Measurements from ENCODE around the gene BPI.

BPI gene

GRCh38 chr20:38324159-38324558 lies 20.2 kb downstream of the BPI start:
- no peak overlapping the region for H3K4me2 ChIP-seq (ENCODE audit: low read length)
- H3K4me3 ChIP-seq (ENCODE audit: low read depth, low read length), result no peak overlapping the region
- no peaks in the 10 kb centered on the region for H3K9me3 ChIP-seq (ENCODE audit: insufficient read depth, low read depth, low read length)
- H3K23ac ChIP-seq (ENCODE audit: low read length), result no peak overlapping the region
- H3K4me1 ChIP-seq (ENCODE audit: control insufficient read depth in 1 of 2, insufficient read depth in 2 of 2, low read length in 2 of 2), result peaks cover 0 to 2% of the 10 kb centered on the region in 2 experiments
- H3K79me1 ChIP-seq (ENCODE audit: low read length), result no peaks in the 10 kb centered on the region
- no peaks in the 10 kb centered on the region for H3K79me2 ChIP-seq (ENCODE audit: control insufficient read depth, insufficient read depth, low read length, poor library complexity)
- H3K36me3 ChIP-seq (ENCODE audit: control insufficient read depth in 1 of 2, insufficient read depth in 2 of 2, low read length in 2 of 2), result no peaks in the 10 kb centered on the region
- H2AK5ac ChIP-seq (ENCODE audit: low read length), result no peak overlapping the region
- no peak overlapping the region for H3K14ac ChIP-seq (ENCODE audit: low read length)
- H3K27ac ChIP-seq (ENCODE audit: low read depth, low read length), result no peak overlapping the region
- H2BK120ac ChIP-seq (ENCODE audit: insufficient read depth, low read length, poor library complexity), result no peak overlapping the region
- no peak for DNase-seq
- H4K91ac ChIP-seq (ENCODE audit: low read depth, low read length), result no peak overlapping the region
- no peak overlapping the region for H3K4ac ChIP-seq (ENCODE audit: low read depth, low read length)
- no CpG with 5 or more reads among the region's 3 CpGs for WGBS (ENCODE audit: extremely low coverage, insufficient coverage, insufficient read length)
- H2BK5ac ChIP-seq (ENCODE audit: low read depth, low read length, poor library complexity), result no peak overlapping the region
- no peak overlapping the region for H3K18ac ChIP-seq (ENCODE audit: low read length)
- H4K8ac ChIP-seq (ENCODE audit: low read depth, low read length), result no peak overlapping the region
- no peak overlapping the region for H3K9ac ChIP-seq (ENCODE audit: low read length)
- no peak overlapping the region for H2AFZ ChIP-seq (ENCODE audit: insufficient read depth, low read length, poor library complexity)
- no peak overlapping the region for H4K12ac ChIP-seq (ENCODE audit: low read depth, low read length)
- H2BK12ac ChIP-seq (ENCODE audit: low read length), result no peak overlapping the region
- no peaks in the 10 kb centered on the region for H3K27me3 ChIP-seq (ENCODE audit: insufficient read depth, low read length)

- Histone ChIP-seq H2BK120ac (ENCODE audit: insufficient read depth, low read length, poor library complexity) (no peak overlapping the region), H3K4me3 (ENCODE audit: low read depth, low read length) (no peak overlapping the region), H2BK5ac (ENCODE audit: low read depth, low read length, poor library complexity) (no peak overlapping the region), H3K18ac (ENCODE audit: low read length) (no peak overlapping the region), H3K14ac (ENCODE audit: low read length) (no peak overlapping the region), H3K36me3 (ENCODE audit: control insufficient read depth in 1 of 2, insufficient read depth in 2 of 2, low read length in 2 of 2) (no peaks in the 10 kb centered on the region), H4K8ac (ENCODE audit: low read depth, low read length) (no peak overlapping the region), H2BK12ac (ENCODE audit: low read length) (no peak overlapping the region), H3K4me2 (ENCODE audit: low read length) (no peak overlapping the region), H3K9ac (ENCODE audit: low read length) (no peak overlapping the region), H3K9me3 (ENCODE audit: insufficient read depth, low read depth, low read length) (no peaks in the 10 kb centered on the region), H3K23ac (ENCODE audit: low read length) (no peak overlapping the region), H3K79me2 (ENCODE audit: control insufficient read depth, insufficient read depth, low read length, poor library complexity) (no peaks in the 10 kb centered on the region), H4K12ac (ENCODE audit: low read depth, low read length) (no peak overlapping the region), H3K27me3 (ENCODE audit: insufficient read depth, low read length) (no peaks in the 10 kb centered on the region), H3K4ac (ENCODE audit: low read depth, low read length) (no peak overlapping the region), H4K91ac (ENCODE audit: low read depth, low read length) (no peak overlapping the region), H2AK5ac (ENCODE audit: low read length) (no peak overlapping the region), H3K27ac (ENCODE audit: low read depth, low read length) (no peak overlapping the region), H3K79me1 (ENCODE audit: low read length) (no peaks in the 10 kb centered on the region), H2AFZ (ENCODE audit: insufficient read depth, low read length, poor library complexity) (no peak overlapping the region), H3K4me1 (ENCODE audit: control insufficient read depth in 1 of 2, insufficient read depth in 2 of 2, low read length in 2 of 2) (peaks cover 0 to 2% of the 10 kb centered on the region in 2 experiments)
- no peak for DNase-seq
- WGBS (ENCODE audit: extremely low coverage, insufficient coverage, insufficient read length), result no CpG with 5 or more reads among the region's 3 CpGs
Observed at GRCh38 chr20:38325167-38325566, 21.2 kb downstream of the BPI start.

- H4K91ac ChIP-seq (ENCODE audit: low read depth, low read length), result no peak overlapping the region
- no peaks in the 10 kb centered on the region for H3K36me3 ChIP-seq (ENCODE audit: control insufficient read depth in 1 of 2, insufficient read depth in 2 of 2, low read length in 2 of 2)
- no peak overlapping the region for H3K14ac ChIP-seq (ENCODE audit: low read length)
- no peak overlapping the region for H2AK5ac ChIP-seq (ENCODE audit: low read length)
- no peak overlapping the region for H3K9ac ChIP-seq (ENCODE audit: low read length)
- H3K4me3 ChIP-seq (ENCODE audit: low read depth, low read length), result no peak overlapping the region
- no peak overlapping the region for H3K18ac ChIP-seq (ENCODE audit: low read length)
- H3K79me1 ChIP-seq (ENCODE audit: low read length), result no peaks in the 10 kb centered on the region
- no peak for DNase-seq
- H3K4me1 ChIP-seq (ENCODE audit: control insufficient read depth in 1 of 2, insufficient read depth in 2 of 2, low read length in 2 of 2), result peaks cover 0 to 2% of the 10 kb centered on the region in 2 experiments
- no peak overlapping the region for H4K8ac ChIP-seq (ENCODE audit: low read depth, low read length)
- no peak overlapping the region for H3K4me2 ChIP-seq (ENCODE audit: low read length)
- H4K12ac ChIP-seq (ENCODE audit: low read depth, low read length), result no peak overlapping the region
- H2BK12ac ChIP-seq (ENCODE audit: low read length), result no peak overlapping the region
- no peak overlapping the region for H3K27ac ChIP-seq (ENCODE audit: low read depth, low read length)
- no peak overlapping the region for H3K23ac ChIP-seq (ENCODE audit: low read length)
- H2AFZ ChIP-seq (ENCODE audit: insufficient read depth, low read length, poor library complexity), result no peak overlapping the region
- H2BK5ac ChIP-seq (ENCODE audit: low read depth, low read length, poor library complexity), result no peak overlapping the region
- no peak overlapping the region for H2BK120ac ChIP-seq (ENCODE audit: insufficient read depth, low read length, poor library complexity)
- no peaks in the 10 kb centered on the region for H3K9me3 ChIP-seq (ENCODE audit: insufficient read depth, low read depth, low read length)
- H3K4ac ChIP-seq (ENCODE audit: low read depth, low read length), result no peak overlapping the region
- H3K79me2 ChIP-seq (ENCODE audit: control insufficient read depth, insufficient read depth, low read length, poor library complexity), result no peaks in the 10 kb centered on the region
- no CpG with 5 or more reads among the region's 3 CpGs for WGBS (ENCODE audit: extremely low coverage, insufficient coverage, insufficient read length)
- H3K27me3 ChIP-seq (ENCODE audit: insufficient read depth, low read length), result no peaks in the 10 kb centered on the region
Observed at GRCh38 chr20:38325905-38326304, 21.9 kb downstream of the BPI start.

- H3K18ac ChIP-seq (ENCODE audit: low read length), result no peak overlapping the region
- H3K23ac ChIP-seq (ENCODE audit: low read length), result no peak overlapping the region
- no peak overlapping the region for H4K12ac ChIP-seq (ENCODE audit: low read depth, low read length)
- H3K14ac ChIP-seq (ENCODE audit: low read length), result no peak overlapping the region
- no peak overlapping the region for H3K9ac ChIP-seq (ENCODE audit: low read length)
- no peak overlapping the region for H3K4me3 ChIP-seq (ENCODE audit: low read depth, low read length)
- H3K4ac ChIP-seq (ENCODE audit: low read depth, low read length), result no peak overlapping the region
- no peak overlapping the region for H3K27ac ChIP-seq (ENCODE audit: low read depth, low read length)
- H4K91ac ChIP-seq (ENCODE audit: low read depth, low read length), result no peak overlapping the region
- H3K79me2 ChIP-seq (ENCODE audit: control insufficient read depth, insufficient read depth, low read length, poor library complexity), result no peaks in the 10 kb centered on the region
- H4K8ac ChIP-seq (ENCODE audit: low read depth, low read length), result no peak overlapping the region
- no peaks in the 10 kb centered on the region for H3K9me3 ChIP-seq (ENCODE audit: insufficient read depth, low read depth, low read length)
- H2BK12ac ChIP-seq (ENCODE audit: low read length), result no peak overlapping the region
- no peak for DNase-seq
- no peaks in the 10 kb centered on the region for H3K27me3 ChIP-seq (ENCODE audit: insufficient read depth, low read length)
- no peak overlapping the region for H2AK5ac ChIP-seq (ENCODE audit: low read length)
- H3K36me3 ChIP-seq (ENCODE audit: control insufficient read depth in 1 of 2, insufficient read depth in 2 of 2, low read length in 2 of 2), result no peaks in the 10 kb centered on the region
- H3K4me2 ChIP-seq (ENCODE audit: low read length), result no peak overlapping the region
- peaks cover 0 to 2% of the 10 kb centered on the region in 2 experiments for H3K4me1 ChIP-seq (ENCODE audit: control insufficient read depth in 1 of 2, insufficient read depth in 2 of 2, low read length in 2 of 2)
- H2BK120ac ChIP-seq (ENCODE audit: insufficient read depth, low read length, poor library complexity), result no peak overlapping the region
- WGBS (ENCODE audit: extremely low coverage, insufficient coverage, insufficient read length), result no CpG with 5 or more reads among the region's 7 CpGs
- no peak overlapping the region for H2AFZ ChIP-seq (ENCODE audit: insufficient read depth, low read length, poor library complexity)
- no peaks in the 10 kb centered on the region for H3K79me1 ChIP-seq (ENCODE audit: low read length)
- H2BK5ac ChIP-seq (ENCODE audit: low read depth, low read length, poor library complexity), result no peak overlapping the region
Observed at GRCh38 chr20:38326309-38326708, 22.4 kb downstream of the BPI start.

Measured in trophoblast cell (in vitro differentiated cells and primary cell).